ENCODE data around the gene TRPV4. TPM values are rescaled to one million over a fixed set of nuclear protein-coding genes. Genes with fewer than 3 reads are reported as not detected.
A peak's percentile ranks its signal among the peaks of the same experiment; 100 is the strongest.

TRPV4 gene
- total RNA-seq, 1 donor from 2014 or later, result 5.6 TPM

GRCh38 chr12:109764776-109765445, 68.3 kb downstream of the TRPV4 start:
- peak in 1 of 2 donors; percentile 79 for DNase-seq (ENCODE audit: extremely low spot score in 2 of 2)
- Histone ChIP-seq H3K36me3 (no peaks in the 10 kb centered on the region), H3K4me1 (no peaks in the 10 kb centered on the region), H3K27me3 (no peaks in the 10 kb centered on the region), H3K27ac (no peak overlapping the region), H3K9me3 (no peaks in the 10 kb centered on the region), H3K4me3 (no peak overlapping the region)
- TF ChIP-seq POLR2AphosphoS5 (IDR thresholded peaks at IDR 0.05; ENCODE audit: insufficient read depth in 1 of 2, low read depth in 1 of 2), result no peak
- TF ChIP-seq CTCF (IDR thresholded peaks at IDR 0.05), result no peak
- no peak for TF ChIP-seq POLR2A (IDR thresholded peaks at IDR 0.05)
- intact Hi-C loops (cut with DNase I), result no loop called here

DNA sequence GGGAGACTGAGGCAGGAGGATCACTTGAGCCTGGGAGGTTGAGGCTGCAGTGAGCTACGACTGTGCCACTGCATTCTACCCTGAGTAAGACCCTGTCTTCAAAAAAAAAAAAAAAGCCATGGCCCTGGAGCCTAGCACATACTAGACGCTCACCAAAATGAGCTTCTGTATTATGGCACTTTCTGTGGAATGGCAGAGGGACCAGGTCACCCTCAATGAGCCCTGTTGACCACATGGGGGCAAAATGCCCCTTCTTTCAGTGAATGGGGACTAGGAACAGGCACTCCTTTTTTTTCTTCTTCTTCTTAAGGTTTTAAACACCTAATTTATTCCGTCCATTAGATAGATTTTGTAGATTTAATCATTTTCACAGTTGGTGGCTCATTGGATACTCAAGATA, 69.1 kb downstream of the TRPV4 start:
- TF ChIP-seq CTCF (IDR thresholded peaks at IDR 0.05), result no peak
- no peak for TF ChIP-seq POLR2A (IDR thresholded peaks at IDR 0.05)
- TF ChIP-seq POLR2AphosphoS5 (IDR thresholded peaks at IDR 0.05; ENCODE audit: insufficient read depth in 1 of 2, low read depth in 1 of 2), result no peak

DNA sequence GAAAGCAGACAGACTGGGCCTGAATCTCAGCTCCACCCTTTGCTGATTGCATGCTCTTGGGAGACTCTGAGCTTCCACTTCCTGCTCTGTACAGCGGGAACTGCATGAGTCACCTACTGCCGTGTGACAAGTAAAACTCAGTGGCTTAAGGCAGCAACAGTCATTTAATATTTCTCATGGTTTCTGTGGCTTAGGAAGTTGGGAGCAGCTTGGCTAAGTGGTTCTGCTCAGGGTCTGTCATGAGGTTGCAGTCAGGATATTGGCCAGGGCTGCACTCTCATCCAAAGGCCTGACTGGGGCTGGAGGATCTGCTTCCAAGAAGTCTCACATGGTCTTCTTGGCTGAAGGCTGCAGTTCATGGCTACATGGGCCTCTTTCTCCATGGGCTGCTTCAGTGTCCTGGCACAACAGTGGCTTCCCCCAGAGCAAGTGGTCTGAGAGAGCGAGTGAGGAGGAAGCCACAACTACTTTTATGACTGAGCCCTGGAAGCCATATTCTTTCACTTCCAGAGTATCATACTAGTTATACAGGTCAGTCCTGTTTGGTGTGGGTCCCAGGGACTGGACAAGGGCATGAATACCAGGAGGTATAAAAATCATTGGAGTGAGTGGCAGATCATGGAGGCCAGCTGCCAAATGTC, 69.9 kb downstream of the TRPV4 start:
- H3K4me1 ChIP-seq, result no peaks in the 10 kb centered on the region
- DNase-seq (ENCODE audit: extremely low spot score in 2 of 2), result peak in 1 of 2 donors; percentile 95
- no peaks in the 10 kb centered on the region for H3K9me3 ChIP-seq
- intact Hi-C loops (cut with DNase I), result no loop called here
- no peaks in the 10 kb centered on the region for H3K27me3 ChIP-seq
- H3K36me3 ChIP-seq, result no peaks in the 10 kb centered on the region
- H3K27ac ChIP-seq, result no peak overlapping the region
- no peak for TF ChIP-seq POLR2AphosphoS5 (IDR thresholded peaks at IDR 0.05; ENCODE audit: insufficient read depth in 1 of 2, low read depth in 1 of 2)
- no peak for TF ChIP-seq CTCF (IDR thresholded peaks at IDR 0.05)
- no peak for TF ChIP-seq POLR2A (IDR thresholded peaks at IDR 0.05)
- H3K4me3 ChIP-seq, result no peak overlapping the region

More for the DNA sequence above, 69.1 kb downstream of the TRPV4 start:
- H3K27ac ChIP-seq, result no peak overlapping the region
- H3K9me3 ChIP-seq, result no peaks in the 10 kb centered on the region
- DNase-seq (ENCODE audit: extremely low spot score in 2 of 2), result no peak
- no peaks in the 10 kb centered on the region for H3K36me3 ChIP-seq
- H3K27me3 ChIP-seq, result no peaks in the 10 kb centered on the region
- intact Hi-C loops (cut with DNase I), result no loop called here
- no peak overlapping the region for H3K4me3 ChIP-seq
- no peaks in the 10 kb centered on the region for H3K4me1 ChIP-seq

GRCh38 chr12:109762673-109763191, 70.5 kb downstream of the TRPV4 start:
- H3K4me3 ChIP-seq, result no peak overlapping the region
- H3K4me1 ChIP-seq, result no peaks in the 10 kb centered on the region
- intact Hi-C loops (cut with DNase I), result no loop called here
- H3K36me3 ChIP-seq, result no peaks in the 10 kb centered on the region
- TF ChIP-seq POLR2A (IDR thresholded peaks at IDR 0.05) (no peak), CTCF (IDR thresholded peaks at IDR 0.05) (no peak), POLR2AphosphoS5 (IDR thresholded peaks at IDR 0.05; ENCODE audit: insufficient read depth in 1 of 2, low read depth in 1 of 2) (no peak)
- DNase-seq (ENCODE audit: extremely low spot score in 2 of 2), result peak in 1 of 2 donors; percentile 40
- no peaks in the 10 kb centered on the region for H3K27me3 ChIP-seq
- H3K27ac ChIP-seq, result no peak overlapping the region
- H3K9me3 ChIP-seq, result no peaks in the 10 kb centered on the region

Measured in vagina (tissue), 2 donors.